GM19467 (cell line): ENCODE measurements around the gene COL9A3.
A peak's percentile ranks its signal among the peaks of the same experiment; 100 is the strongest.

Experiments
- ATAC-seq: cut with Tn5 transposase; IDR thresholded peaks from one replicate; pipeline ENCODE4 v1.9.1; 2021; ENCODE audit warnings: mild to moderate bottlenecking, moderate library complexity; ENCODE audit not compliant: unreplicated experiment

COL9A3 gene

GRCh38 chr20:62778601-62779416 is 38.0 kb upstream of the COL9A3 start:
- no peak for ATAC-seq

- no peak for ATAC-seq
Measured at GRCh38 chr20:62779417-62779685, 37.5 kb upstream of the COL9A3 start.

- ATAC-seq = no peak
Measured at GRCh38 chr20:62780204-62780603, 36.6 kb upstream of the COL9A3 start.

- no peak for ATAC-seq
Measured at GRCh38 chr20:62780696-62781095, 36.2 kb upstream of the COL9A3 start.

- ATAC-seq = no peak
Measured at GRCh38 chr20:62782149-62782892, 34.5 kb upstream of the COL9A3 start.

- ATAC-seq = no peak
Measured at GRCh38 chr20:62782893-62783278, 34.0 kb upstream of the COL9A3 start.

- no peak for ATAC-seq
Measured at GRCh38 chr20:62784497-62784896, 32.4 kb upstream of the COL9A3 start.

GRCh38 chr20:62785393-62785792 is 31.5 kb upstream of the COL9A3 start:
- no peak for ATAC-seq

GRCh38 chr20:62786157-62786556 is 30.7 kb upstream of the COL9A3 start:
- ATAC-seq = no peak

- no peak for ATAC-seq
Measured at GRCh38 chr20:62787321-62787720, 29.5 kb upstream of the COL9A3 start.

- ATAC-seq = no peak
Measured at GRCh38 chr20:62787866-62788265, 29.0 kb upstream of the COL9A3 start.

GRCh38 chr20:62788607-62789006 is 28.2 kb upstream of the COL9A3 start:
- no peak for ATAC-seq

GRCh38 chr20:62790075-62790474 is 26.8 kb upstream of the COL9A3 start:
- ATAC-seq = no peak

- ATAC-seq = no peak
Measured at GRCh38 chr20:62791301-62792181, 25.3 kb upstream of the COL9A3 start.

- ATAC-seq = no peak
Measured at GRCh38 chr20:62792182-62792939, 24.5 kb upstream of the COL9A3 start.

GRCh38 chr20:62792940-62793756 is 23.7 kb upstream of the COL9A3 start:
- ATAC-seq = no peak

GRCh38 chr20:62793757-62794006 is 23.2 kb upstream of the COL9A3 start:
- ATAC-seq = no peak

GRCh38 chr20:62794007-62794724 is 22.7 kb upstream of the COL9A3 start:
- peak; percentile 66 for ATAC-seq

GRCh38 chr20:62795023-62795761 is 21.7 kb upstream of the COL9A3 start:
- no peak for ATAC-seq
